ENCODE data around the gene TJP1. TPM values are rescaled to one million over a fixed set of nuclear protein-coding genes. Genes with fewer than 3 reads are reported as not detected.

The TJP1 gene
- total and polyA plus RNA-seq, 12 donors = 15.0 to 68.3 (median 50.1) TPM

- intact Hi-C loops (cut with DNase I) = no loop called here
- no peak for DNase-seq
- Histone ChIP-seq H3K4me3 (no peak overlapping the region), H3K9me3 (replicated peaks in 1 of 3) (no peaks in the 10 kb centered on the region), H3K36me3 (replicated peaks in 1 of 2) (no peaks in the 10 kb centered on the region), H3K4me1 (replicated peaks in 1 of 2) (no peaks in the 10 kb centered on the region), H3K27me3 (no peaks in the 10 kb centered on the region), H3K27ac (no peak overlapping the region)
- TF ChIP-seq POLR2A (IDR thresholded peaks at IDR 0.05) = no peak
- TF ChIP-seq, protein P1, sequence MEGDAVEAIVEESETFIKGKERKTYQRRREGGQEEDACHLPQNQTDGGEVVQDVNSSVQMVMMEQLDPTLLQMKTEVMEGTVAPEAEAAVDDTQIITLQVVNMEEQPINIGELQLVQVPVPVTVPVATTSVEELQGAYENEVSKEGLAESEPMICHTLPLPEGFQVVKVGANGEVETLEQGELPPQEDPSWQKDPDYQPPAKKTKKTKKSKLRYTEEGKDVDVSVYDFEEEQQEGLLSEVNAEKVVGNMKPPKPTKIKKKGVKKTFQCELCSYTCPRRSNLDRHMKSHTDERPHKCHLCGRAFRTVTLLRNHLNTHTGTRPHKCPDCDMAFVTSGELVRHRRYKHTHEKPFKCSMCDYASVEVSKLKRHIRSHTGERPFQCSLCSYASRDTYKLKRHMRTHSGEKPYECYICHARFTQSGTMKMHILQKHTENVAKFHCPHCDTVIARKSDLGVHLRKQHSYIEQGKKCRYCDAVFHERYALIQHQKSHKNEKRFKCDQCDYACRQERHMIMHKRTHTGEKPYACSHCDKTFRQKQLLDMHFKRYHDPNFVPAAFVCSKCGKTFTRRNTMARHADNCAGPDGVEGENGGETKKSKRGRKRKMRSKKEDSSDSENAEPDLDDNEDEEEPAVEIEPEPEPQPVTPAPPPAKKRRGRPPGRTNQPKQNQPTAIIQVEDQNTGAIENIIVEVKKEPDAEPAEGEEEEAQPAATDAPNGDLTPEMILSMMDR (IDR thresholded peaks at IDR 0.05) = no peak
- whole genome bisulfite sequencing, 4 donors = 74 to 80% (median 77%) methylated on average over 5 of the region's 5 CpGs
Observed at GRCh38 chr15:29857221-29857789, 35.0 kb upstream of the TJP1 start.

DNA sequence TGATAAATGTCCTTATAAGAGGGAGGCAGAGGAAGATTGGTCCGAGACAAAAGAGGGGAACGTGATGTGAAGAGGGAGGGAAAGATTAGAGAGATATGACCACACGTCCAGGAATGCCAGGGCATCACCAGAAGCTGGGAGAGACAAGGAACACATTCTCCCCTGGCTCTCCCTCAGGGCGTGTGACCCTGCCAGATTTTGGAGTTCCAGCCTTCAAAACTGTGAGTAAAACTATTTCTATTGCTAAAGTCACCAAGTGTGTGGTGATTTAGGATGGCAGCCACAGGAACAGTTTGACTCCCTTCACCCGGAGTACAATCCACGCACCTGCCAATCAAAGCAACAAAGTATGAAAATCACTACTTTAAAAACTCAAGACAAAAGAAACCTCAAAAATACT is 32.1 kb upstream of the TJP1 start:
- no peak overlapping the region for H3K4me3 ChIP-seq
- TF ChIP-seq POLR2A (IDR thresholded peaks at IDR 0.05) = no peak
- TF ChIP-seq, protein P1 (IDR thresholded peaks at IDR 0.05) = no peak
- no peaks in the 10 kb centered on the region for H3K36me3 ChIP-seq (replicated peaks in 1 of 2)
- H3K9me3 ChIP-seq (replicated peaks in 1 of 3) = no peaks in the 10 kb centered on the region
- H3K27me3 ChIP-seq = no peaks in the 10 kb centered on the region
- no peak for DNase-seq
- intact Hi-C loops (cut with DNase I) = no loop called here
- H3K4me1 ChIP-seq (replicated peaks in 1 of 2) = no peaks in the 10 kb centered on the region
- no peak overlapping the region for H3K27ac ChIP-seq
- WGBS, 4 donors = 54 to 59% (median 56%) methylated on average over 6 of the region's 6 CpGs

GRCh38 chr15:29853211-29853987 is 31.1 kb upstream of the TJP1 start:
- TF ChIP-seq, protein P1 (IDR thresholded peaks at IDR 0.05) = no peak
- no peak for TF ChIP-seq POLR2A (IDR thresholded peaks at IDR 0.05)

DNA sequence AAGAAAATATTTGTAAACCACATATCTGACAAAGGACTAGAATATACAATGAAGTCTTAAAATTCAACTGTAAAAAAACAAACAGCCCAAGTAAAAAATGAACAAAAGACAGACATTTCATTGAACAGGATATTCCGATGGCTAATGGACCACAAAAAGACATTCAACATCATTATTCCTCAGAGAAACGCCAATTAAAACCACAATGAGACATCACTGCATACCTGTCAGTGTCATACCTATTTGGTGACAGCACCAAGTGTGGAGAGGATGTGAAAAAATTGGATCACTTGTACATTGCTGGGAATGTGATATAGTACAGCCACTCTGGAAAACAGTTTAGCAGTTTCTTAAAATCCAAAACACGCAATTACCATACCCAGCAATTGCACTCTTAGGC is 29.9 kb upstream of the TJP1 start:
- Histone ChIP-seq H3K36me3 (replicated peaks in 1 of 2) (no peaks in the 10 kb centered on the region), H3K27me3 (no peaks in the 10 kb centered on the region), H3K4me1 (replicated peaks in 1 of 2) (no peaks in the 10 kb centered on the region), H3K4me3 (no peak overlapping the region), H3K9me3 (replicated peaks in 1 of 3) (no peaks in the 10 kb centered on the region), H3K27ac (no peak overlapping the region)
- TF ChIP-seq, protein P1 (IDR thresholded peaks at IDR 0.05) = no peak
- TF ChIP-seq POLR2A (IDR thresholded peaks at IDR 0.05) = no peak
- no peak for DNase-seq
- WGBS, 4 donors = 88 to 93% (median 90%) methylated on average over 3 of the region's 3 CpGs
- intact Hi-C loops (cut with DNase I) = no loop called here

More at GRCh38 chr15:29853211-29853987, 31.1 kb upstream of the TJP1 start:
- no peaks in the 10 kb centered on the region for H3K27me3 ChIP-seq
- no peaks in the 10 kb centered on the region for H3K4me1 ChIP-seq (replicated peaks in 1 of 2)
- no peak for DNase-seq
- no peak overlapping the region for H3K27ac ChIP-seq
- intact Hi-C loops (cut with DNase I) = no loop called here
- no peaks in the 10 kb centered on the region for H3K9me3 ChIP-seq (replicated peaks in 1 of 3)
- WGBS, 4 donors = 90 to 96% (median 93%) methylated on average over 8 of the region's 8 CpGs
- no peak overlapping the region for H3K4me3 ChIP-seq
- H3K36me3 ChIP-seq (replicated peaks in 1 of 2) = no peaks in the 10 kb centered on the region
